ENCODE results near the gene ADGRL3.
"Not testable (repeated sequence)": the region's sequence is repeated elsewhere in the genome, so short reads cannot be mapped to it uniquely, and the experiment has no call there.

- not testable (repeated sequence) for TF ChIP-seq CTCF (IDR thresholded peaks at IDR 0.05; ENCODE audit: low read depth, low read length); EZH2phosphoT487 (IDR thresholded peaks at IDR 0.05; ENCODE audit: low read depth)
Observed at GRCh38 chr4:61758596-61758995, 558.5 kb downstream of the ADGRL3 start.

Measured in OCI-LY3 (cell line).